OCI-LY7 (cell line): ENCODE measurements around the gene EWSR1. TPM values are rescaled to one million over a fixed set of nuclear protein-coding genes. Genes with fewer than 3 reads are reported as not detected.

ENCODE experiments used
- BruUV-seq: library from RNA; stranded (reverse); fragments of 400-500 nt; replicated peaks from 2 replicates; lab custom pipeline; 2021; lab: Mats Ljungman, UMichigan
- CTCF ChIA-PET: fragments of 300-600 bp; sonication (Branson Sonifier 250); formaldehyde crosslinking; loops from one replicate; lab custom pipeline; 2022; ENCODE audit warnings: antibody characterized with exemption; ENCODE audit not compliant: unreplicated experiment; lab: Charles Lee
- POLR2A ChIA-PET: fragments of 300-600 bp; sonication (Branson Sonifier 250); formaldehyde crosslinking; loops from one replicate; lab custom pipeline; 2022; ENCODE audit warnings: antibody characterized with exemption; lab: Charles Lee
- DNase-seq: peaks from one replicate; pipeline ENCODE4 v3.0.0-alpha.2; 2015; ENCODE audit warnings: low spot score
- H2AFZ ChIP-seq: fragments of 200-600 bp; sonication (generic), shearing (Covaris generic); 2 replicates; pipeline ENCODE4 v1.6.1; 2014; ENCODE audit warnings: mild to moderate bottlenecking, antibody characterized with exemption, low read length, moderate library complexity
- H3K27ac ChIP-seq: fragments of 200-600 bp; sonication (generic); 2 replicates; pipeline ENCODE4 v1.5.1; 2014; ENCODE audit warnings: mixed run types, low read depth, mild to moderate bottlenecking, moderate library complexity, low read length, inconsistent platforms; ENCODE audit not compliant: poor library complexity, severe bottlenecking
- H3K36me3 ChIP-seq: fragments of 200-600 bp; sonication (generic); 2 replicates; pipeline ENCODE4 v1.6.1; 2014; ENCODE audit warnings: mild to moderate bottlenecking, antibody characterized with exemption, low read length, moderate library complexity, mixed read lengths; ENCODE audit not compliant: insufficient read depth
- H3K4me1 ChIP-seq: fragments of 200-600 bp; sonication (generic); 2 replicates; pipeline ENCODE4 v1.5.1; 2014; ENCODE audit warnings: mild to moderate bottlenecking, low read length; ENCODE audit not compliant: insufficient read depth, poor library complexity, severe bottlenecking
- H3K4me2 ChIP-seq: fragments of 200-600 bp; sonication (generic); 2 replicates; pipeline ENCODE4 v1.6.1; 2014; ENCODE audit warnings: mild to moderate bottlenecking, low read length
- H3K4me3 ChIP-seq: fragments of 200-600 bp; sonication (generic); 2 replicates; pipeline ENCODE4 v1.5.1; 2014; ENCODE audit warnings: mild to moderate bottlenecking, low read depth, low read length; ENCODE audit not compliant: poor library complexity, severe bottlenecking
- H3K79me2 ChIP-seq: fragments of 200-600 bp; sonication (generic); 2 replicates; pipeline ENCODE4 v1.6.1; 2016; ENCODE audit warnings: low read depth, mild to moderate bottlenecking, low read length, moderate library complexity, mixed read lengths; ENCODE audit not compliant: insufficient read depth
- H3K9me2 ChIP-seq: fragments of 200-600 bp; sonication (generic); 2 replicates; pipeline ENCODE4 v1.6.1; 2016; ENCODE audit warnings: mild to moderate bottlenecking, low read length, mixed read lengths; ENCODE audit not compliant: insufficient read depth
- H3K9me3 ChIP-seq: fragments of 200-600 bp; sonication (generic); 2 replicates; pipeline ENCODE4 v1.6.1; 2014; ENCODE audit warnings: mild to moderate bottlenecking, mixed run types, low read length, mixed read lengths
- H4K20me1 ChIP-seq: fragments of 200-600 bp; sonication (generic); 2 replicates; pipeline ENCODE4 v1.6.1; 2014; ENCODE audit warnings: mild to moderate bottlenecking, antibody characterized with exemption, low read length, moderate library complexity, mixed read lengths; ENCODE audit not compliant: insufficient read depth
- EZH2phosphoT487 ChIP-seq: fragments of 200-600 bp; sonication (generic); IDR thresholded peaks from 2 replicates; pipeline ENCODE4 v1.6.1; 2018; ENCODE audit warnings: low read depth, borderline replicate concordance, mild to moderate bottlenecking, mixed run types, antibody characterized with exemption, low read length, moderate library complexity, mixed read lengths
- intact Hi-C: fragments of 100-400 bp; cut with micrococcal nuclease; formaldehyde crosslinking; loops from one replicate; pipeline ENCODE4 v1.10.0; 2022; ENCODE audit not compliant: unreplicated experiment
- total RNA-seq, 2 experiments: library from RNA; depleted of rRNA in 1 of 2; stranded (reverse); fragments of >200 nt in 1 of 2; shearing (Covaris generic) in 1 of 2; gene quantifications; 2 replicates each; pipeline ENCODE4 v1.2.3, GENCODE V29; 2014 to 2022
- TF ChIP-seq, protein P1 (sequence below): fragments of 200-600 bp; sonication (generic); conservative IDR thresholded peaks from 2 replicates; pipeline ENCODE4 v1.5.1; 2014; ENCODE audit warnings: mild to moderate bottlenecking, antibody characterized with exemption, low read length, moderate library complexity, mixed read lengths

The EWSR1 gene
- total RNA-seq, 2 experiments from 2014 or later, result 270 to 333 TPM

DNA sequence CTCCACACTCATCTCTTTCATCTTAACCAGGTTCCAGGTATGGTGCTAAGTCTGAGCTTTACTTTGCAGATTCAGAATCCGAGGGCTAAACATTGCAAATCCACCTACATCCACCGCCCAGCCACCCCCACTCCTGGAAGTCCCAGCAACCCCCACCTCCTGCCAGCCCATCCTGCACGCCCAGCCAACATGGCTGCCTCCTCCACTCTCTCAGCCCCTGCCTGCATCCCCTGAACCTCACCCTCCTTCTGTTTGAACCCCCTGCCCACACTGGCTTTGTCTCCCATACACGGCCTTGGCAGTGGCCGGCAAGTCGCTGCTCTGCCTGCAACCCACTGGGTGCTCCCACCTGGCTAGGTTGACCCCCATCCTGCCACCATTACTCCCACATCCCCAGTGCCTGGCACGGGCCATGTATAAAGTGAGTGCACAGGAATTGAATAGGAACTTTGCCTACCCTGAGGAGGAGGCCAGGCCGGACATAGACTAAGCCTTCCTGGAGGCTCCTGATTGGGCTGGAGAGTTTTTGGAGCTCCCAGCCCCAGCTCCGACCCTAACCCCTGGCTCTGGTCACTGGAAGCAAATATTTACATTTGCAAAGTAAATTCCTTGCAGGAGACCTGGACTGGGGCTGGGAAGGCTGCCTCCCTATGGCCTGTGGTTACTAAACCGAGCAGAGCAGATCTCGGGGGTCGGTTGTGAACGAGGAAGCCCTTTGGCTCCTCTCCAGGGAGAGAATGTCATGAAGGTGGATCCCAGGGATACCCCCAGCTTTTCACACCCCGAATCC is 48.0 kb upstream of the EWSR1 start:
- Histone ChIP-seq H2AFZ (no peak overlapping the region), H3K36me3 (no peaks in the 10 kb centered on the region), H3K9me3 (no peaks in the 10 kb centered on the region), H3K4me2 (no peak overlapping the region), H3K4me3 (no peak overlapping the region), H3K9me2 (no peaks in the 10 kb centered on the region), H3K4me1 (no peaks in the 10 kb centered on the region), H4K20me1 (no peaks in the 10 kb centered on the region), H3K27ac (no peak overlapping the region), H3K79me2 (no peaks in the 10 kb centered on the region)
- ChIA-PET POLR2A (interaction anchor here (0.5 to 0.7 kb wide), 2 partner anchors 30 to 540 kb away, joined by 3 to 4 read pairs; no protein-coding TSS in a partner anchor), CTCF (no interaction called here)
- no peak for DNase-seq
- intact Hi-C loops, result no loop called here
- no TSS peak for BruUV-seq
- TF ChIP-seq, protein P1, sequence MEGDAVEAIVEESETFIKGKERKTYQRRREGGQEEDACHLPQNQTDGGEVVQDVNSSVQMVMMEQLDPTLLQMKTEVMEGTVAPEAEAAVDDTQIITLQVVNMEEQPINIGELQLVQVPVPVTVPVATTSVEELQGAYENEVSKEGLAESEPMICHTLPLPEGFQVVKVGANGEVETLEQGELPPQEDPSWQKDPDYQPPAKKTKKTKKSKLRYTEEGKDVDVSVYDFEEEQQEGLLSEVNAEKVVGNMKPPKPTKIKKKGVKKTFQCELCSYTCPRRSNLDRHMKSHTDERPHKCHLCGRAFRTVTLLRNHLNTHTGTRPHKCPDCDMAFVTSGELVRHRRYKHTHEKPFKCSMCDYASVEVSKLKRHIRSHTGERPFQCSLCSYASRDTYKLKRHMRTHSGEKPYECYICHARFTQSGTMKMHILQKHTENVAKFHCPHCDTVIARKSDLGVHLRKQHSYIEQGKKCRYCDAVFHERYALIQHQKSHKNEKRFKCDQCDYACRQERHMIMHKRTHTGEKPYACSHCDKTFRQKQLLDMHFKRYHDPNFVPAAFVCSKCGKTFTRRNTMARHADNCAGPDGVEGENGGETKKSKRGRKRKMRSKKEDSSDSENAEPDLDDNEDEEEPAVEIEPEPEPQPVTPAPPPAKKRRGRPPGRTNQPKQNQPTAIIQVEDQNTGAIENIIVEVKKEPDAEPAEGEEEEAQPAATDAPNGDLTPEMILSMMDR, result no peak
- no peak for TF ChIP-seq EZH2phosphoT487

DNA sequence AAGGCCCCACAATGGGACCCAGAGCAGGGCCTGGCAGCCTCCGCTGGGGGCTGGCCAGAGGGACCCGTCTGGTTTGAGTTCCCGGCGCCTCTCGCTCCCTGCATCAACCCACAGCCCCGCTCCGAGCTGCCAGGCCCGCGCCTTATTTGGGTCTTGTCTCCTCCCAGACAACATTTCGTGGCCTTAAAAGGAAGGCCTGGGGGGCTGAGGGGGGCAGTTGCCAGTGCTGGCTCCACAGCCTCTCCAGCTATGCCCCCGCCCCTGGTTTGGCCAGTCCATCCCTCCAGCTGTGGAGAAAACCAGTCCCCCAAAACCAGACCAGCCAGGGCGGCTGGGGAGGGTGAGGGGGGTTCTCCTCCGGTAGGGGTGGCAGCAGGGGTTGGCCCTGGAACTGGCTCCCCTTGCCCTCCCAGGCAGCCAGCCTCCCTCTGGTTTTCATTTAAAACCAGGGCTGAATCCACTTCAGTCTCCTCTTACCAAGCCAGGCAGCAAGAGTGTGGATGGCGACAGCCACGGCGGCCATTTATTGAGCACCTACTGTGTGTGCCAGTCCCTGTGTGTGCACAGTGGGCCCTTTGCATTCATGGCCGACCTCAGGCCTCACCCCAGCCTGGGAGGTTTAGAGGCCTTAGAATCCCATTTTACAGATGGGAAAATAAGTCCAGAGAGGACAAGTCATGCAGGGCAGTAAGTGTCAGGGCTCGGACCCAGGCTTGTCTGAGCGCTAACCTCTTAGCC is 43.8 kb upstream of the EWSR1 start:
- Histone ChIP-seq H4K20me1 (no peaks in the 10 kb centered on the region), H2AFZ (no peak overlapping the region), H3K9me3 (no peaks in the 10 kb centered on the region), H3K4me3 (no peak overlapping the region), H3K27ac (no peak overlapping the region), H3K36me3 (no peaks in the 10 kb centered on the region), H3K4me2 (no peak overlapping the region), H3K79me2 (no peaks in the 10 kb centered on the region), H3K9me2 (no peaks in the 10 kb centered on the region), H3K4me1 (no peaks in the 10 kb centered on the region)
- intact Hi-C loops, result no loop called here
- ChIA-PET CTCF (no interaction called here), POLR2A (no interaction called here)
- BruUV-seq, result no TSS peak
- TF ChIP-seq EZH2phosphoT487, result no peak
- TF ChIP-seq, protein P1, result no peak
- no peak for DNase-seq
